Measurements from ENCODE around the gene ZNF331.

ZNF331 gene

GRCh38 chr19:53525922-53526321 lies 12.0 kb upstream of the ZNF331 start:
- H3K9ac ChIP-seq (ENCODE audit: low read length): no peak overlapping the region
- TF ChIP-seq CTCF (IDR thresholded peaks at IDR 0.05; ENCODE audit: low read depth, low read length) (no peak), EZH2phosphoT487 (IDR thresholded peaks at IDR 0.05; ENCODE audit: low read depth) (no peak)
- H3K27ac ChIP-seq (ENCODE audit: low read length): no peak overlapping the region
- no peaks in the 10 kb centered on the region for H4K20me1 ChIP-seq (ENCODE audit: insufficient read depth, low read length)
- no peak overlapping the region for H2AFZ ChIP-seq (ENCODE audit: low read depth, low read length)
- H3K79me2 ChIP-seq (ENCODE audit: low read length): peaks cover 10% of the 10 kb centered on the region; the same call in 1 of the 2 replicates
- H3K27me3 ChIP-seq (ENCODE audit: low read depth, low read length): no peaks in the 10 kb centered on the region
- H3K4me3 ChIP-seq (ENCODE audit: low read length): no peak overlapping the region
- H3K4me1 ChIP-seq (ENCODE audit: low read length): 0 out of 2 replicates have a peak, but pooled peaks cover 3% of the 10 kb centered on the region
- H3K9me3 ChIP-seq (ENCODE audit: insufficient read depth, low read length): peaks cover under 1% of the 10 kb centered on the region; the same call in 1 of the 2 replicates
- peaks cover 13% of the 10 kb centered on the region for H3K36me3 ChIP-seq (replicated peaks; ENCODE audit: low read depth, low read length)
- no peak overlapping the region for H3K4me2 ChIP-seq (ENCODE audit: low read length)

GRCh38 chr19:53530622-53531021 lies 7.3 kb upstream of the ZNF331 start:
- no peaks in the 10 kb centered on the region for H3K27me3 ChIP-seq (ENCODE audit: low read depth, low read length)
- no peak overlapping the region for H3K4me2 ChIP-seq (ENCODE audit: low read length)
- TF ChIP-seq EZH2phosphoT487 (IDR thresholded peaks at IDR 0.05; ENCODE audit: low read depth): no peak
- no peak for TF ChIP-seq CTCF (IDR thresholded peaks at IDR 0.05; ENCODE audit: low read depth, low read length)
- H3K4me3 ChIP-seq (ENCODE audit: low read length): no peak overlapping the region
- no peak overlapping the region for H2AFZ ChIP-seq (ENCODE audit: low read depth, low read length)
- H3K9ac ChIP-seq (ENCODE audit: low read length): no peak overlapping the region
- no peaks in the 10 kb centered on the region for H4K20me1 ChIP-seq (ENCODE audit: insufficient read depth, low read length)
- H3K4me1 ChIP-seq (ENCODE audit: low read length): no peaks in the 10 kb centered on the region
- H3K27ac ChIP-seq (ENCODE audit: low read length): no peak overlapping the region
- H3K36me3 ChIP-seq (replicated peaks; ENCODE audit: low read depth, low read length): peaks cover 11% of the 10 kb centered on the region
- no peaks in the 10 kb centered on the region for H3K9me3 ChIP-seq (ENCODE audit: insufficient read depth, low read length)
- H3K79me2 ChIP-seq (ENCODE audit: low read length): no peaks in the 10 kb centered on the region

GRCh38 chr19:53531457-53531856 lies 6.5 kb upstream of the ZNF331 start:
- Histone ChIP-seq H3K79me2 (ENCODE audit: low read length) (no peaks in the 10 kb centered on the region), H4K20me1 (ENCODE audit: insufficient read depth, low read length) (no peaks in the 10 kb centered on the region), H3K9ac (ENCODE audit: low read length) (no peak overlapping the region), H3K9me3 (ENCODE audit: insufficient read depth, low read length) (no peaks in the 10 kb centered on the region), H3K4me2 (ENCODE audit: low read length) (no peak overlapping the region), H3K27me3 (ENCODE audit: low read depth, low read length) (no peaks in the 10 kb centered on the region), H3K4me3 (ENCODE audit: low read length) (no peak overlapping the region), H3K27ac (ENCODE audit: low read length) (no peak overlapping the region), H2AFZ (ENCODE audit: low read depth, low read length) (no peak overlapping the region), H3K4me1 (ENCODE audit: low read length) (no peaks in the 10 kb centered on the region), H3K36me3 (replicated peaks; ENCODE audit: low read depth, low read length) (peaks cover 6% of the 10 kb centered on the region)
- TF ChIP-seq EZH2phosphoT487 (IDR thresholded peaks at IDR 0.05; ENCODE audit: low read depth) (no peak), CTCF (IDR thresholded peaks at IDR 0.05; ENCODE audit: low read depth, low read length) (no peak)

GRCh38 chr19:53532362-53532761 lies 5.6 kb upstream of the ZNF331 start:
- H3K27me3 ChIP-seq (ENCODE audit: low read depth, low read length): no peaks in the 10 kb centered on the region
- no peak overlapping the region for H2AFZ ChIP-seq (ENCODE audit: low read depth, low read length)
- TF ChIP-seq CTCF (IDR thresholded peaks at IDR 0.05; ENCODE audit: low read depth, low read length) (no peak), EZH2phosphoT487 (IDR thresholded peaks at IDR 0.05; ENCODE audit: low read depth) (no peak)
- no peak overlapping the region for H3K4me3 ChIP-seq (ENCODE audit: low read length)
- no peak overlapping the region for H3K9ac ChIP-seq (ENCODE audit: low read length)
- H3K27ac ChIP-seq (ENCODE audit: low read length): no peak overlapping the region
- H4K20me1 ChIP-seq (ENCODE audit: insufficient read depth, low read length): no peaks in the 10 kb centered on the region
- peaks cover 4% of the 10 kb centered on the region; the same call in 1 of the 2 replicates for H3K4me1 ChIP-seq (ENCODE audit: low read length)
- no peaks in the 10 kb centered on the region for H3K9me3 ChIP-seq (ENCODE audit: insufficient read depth, low read length)
- H3K79me2 ChIP-seq (ENCODE audit: low read length): no peaks in the 10 kb centered on the region
- peaks cover 2% of the 10 kb centered on the region for H3K36me3 ChIP-seq (replicated peaks; ENCODE audit: low read depth, low read length)
- H3K4me2 ChIP-seq (ENCODE audit: low read length): no peak overlapping the region
